Gastrocnemius medialis (tissue), 4 donors: Measurements from ENCODE around the gene DPP7. TPM values are rescaled to one million over a fixed set of nuclear protein-coding genes. Genes with fewer than 3 reads are reported as not detected.

Experiments used
- ATAC-seq, 2 donors: fragments of 150-250 bp; one replicate each; pipeline ENCODE4 v1.9.1; 2016
- DNase-seq, 2 donors: peaks; one replicate each; pipeline ENCODE4 v3.0.0-alpha.2; 2019
- H3K27ac ChIP-seq, 4 donors: fragments of 200-600 bp; sonication (generic); 1 replicate in 1 of 4; 2 replicates in 3 of 4; pipeline ENCODE4 v1.5.1; 2016 to 2018; ENCODE audit warnings: mild to moderate bottlenecking in 2 of 4, moderate library complexity in 1 of 4
- H3K27me3 ChIP-seq, 3 donors: fragments of 200-600 bp; sonication (generic) in 2 of 3; 1 replicate in 1 of 3; 2 replicates in 2 of 3; pipeline versions ENCODE4 v1.5.1 to v1.6.0; 2016 to 2019; ENCODE audit warnings: mild to moderate bottlenecking in 1 of 3, moderate library complexity in 1 of 3
- H3K36me3 ChIP-seq, 2 donors: fragments of 200-600 bp; sonication (generic) in 1 of 2; one replicate each; pipeline ENCODE4 v1.5.1; 2017 to 2018
- H3K4me1 ChIP-seq, 2 donors: fragments of 200-600 bp; sonication (generic) in 1 of 2; one replicate each; pipeline ENCODE4 v1.5.1; 2016 to 2017; ENCODE audit warnings: mild to moderate bottlenecking in 2 of 2
- H3K4me3 ChIP-seq, 4 donors: fragments of 200-600 bp; sonication (generic) in 3 of 4; 1 replicate in 1 of 4; 2 replicates in 3 of 4; pipeline ENCODE4 v1.5.1; 2016 to 2019; ENCODE audit warnings: mild to moderate bottlenecking in 2 of 4
- H3K9me3 ChIP-seq, 3 donors: fragments of 200-600 bp; sonication (generic) in 2 of 3; 1 replicate in 1 of 3; 2 replicates in 2 of 3; pipeline ENCODE4 v1.5.1; 2016 to 2019
- POLR2A ChIP-seq, 2 donors: fragments of 450-650 bp; IDR thresholded peaks; one replicate each; pipeline ENCODE4 v1.6.1; 2017; ENCODE audit warnings: antibody characterized with exemption in 2 of 2, mild to moderate bottlenecking in 2 of 2, moderate library complexity in 2 of 2
- in situ Hi-C, 4 donors: fragments of 200-750 bp; cut with MboI; loops; one replicate each; pipeline versions ENCODE4 v1.15.0 to v1.8.0; 2017; ENCODE audit warnings: low sequenced_read_pairs in 4 of 4
- intact Hi-C: fragments of 100-400 bp; cut with DNase I; formaldehyde crosslinking; loops from one replicate; pipeline ENCODE4 v1.15.1; 2023; ENCODE audit warnings: low total_unique reads
- total RNA-seq, 4 donors: library from RNA; depleted of rRNA; stranded (reverse); fragments of >200 nt; gene quantifications; one replicate each; pipeline versions ENCODE4 v1.1.0 to v1.2.3, GENCODE V29; 2016
- TF ChIP-seq, protein P1 (sequence below), 5 experiments: fragments of 450-650 bp in 3 of 5; fragments of 200-600 bp in 2 of 5; sonication (generic) in 2 of 5; IDR thresholded peaks in 4 of 5; conservative IDR thresholded peaks in 1 of 5; 1 replicate in 4 of 5; 2 replicates in 1 of 5; pipeline ENCODE4 v1.5.1; 2016 to 2019; ENCODE audit warnings: antibody characterized with exemption in 5 of 5, mild to moderate bottlenecking in 3 of 5, moderate library complexity in 3 of 5

Gene DPP7
- total RNA-seq, 4 donors from 2014 or later: 36.9 to 63.1 (median 55.9) TPM

DNA sequence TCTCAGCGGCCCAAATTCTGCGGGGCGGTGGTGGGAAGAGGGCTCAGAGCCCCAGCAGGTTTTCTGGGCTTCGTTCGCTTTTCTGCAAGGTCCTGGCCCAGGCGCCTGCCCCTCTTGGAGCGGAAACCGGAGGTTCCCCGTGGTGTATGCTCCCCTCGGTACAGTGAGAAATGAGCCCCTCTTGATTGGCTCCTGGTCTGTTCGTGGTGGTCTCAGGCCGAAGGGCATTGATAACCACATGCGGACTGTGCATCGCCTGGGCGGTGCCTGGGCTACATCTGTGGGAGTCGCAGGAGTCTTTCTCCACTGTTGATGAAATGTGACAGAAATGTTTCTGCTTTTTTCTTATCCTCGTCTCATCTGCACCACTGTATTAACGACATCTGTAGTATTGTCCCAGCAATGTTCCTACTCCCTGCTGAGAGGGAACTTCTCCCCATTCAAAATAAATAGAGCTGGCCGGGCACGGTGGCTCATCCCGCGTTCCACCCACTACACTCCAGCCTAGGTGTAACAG lies 27.1 kb downstream of the DPP7 start:
- H3K9me3 ChIP-seq: no peaks in the 10 kb centered on the region
- intact Hi-C loops (loop anchor here (2.0 to 5.0 kb wide), 3 partner anchors 27 to 605 kb away; partner anchors contain the start of genes DPP7, SEC16A and TRAF2), in situ Hi-C loops (no loop called here)
- H3K4me1 ChIP-seq: peaks cover 18 to 21% of the 10 kb centered on the region in 2 donors
- peak overlapping the region; percentile 67 to 92 (median 78) for H3K4me3 ChIP-seq
- no peak for TF ChIP-seq POLR2A (IDR thresholded peaks at IDR 0.05)
- TF ChIP-seq, protein P1, sequence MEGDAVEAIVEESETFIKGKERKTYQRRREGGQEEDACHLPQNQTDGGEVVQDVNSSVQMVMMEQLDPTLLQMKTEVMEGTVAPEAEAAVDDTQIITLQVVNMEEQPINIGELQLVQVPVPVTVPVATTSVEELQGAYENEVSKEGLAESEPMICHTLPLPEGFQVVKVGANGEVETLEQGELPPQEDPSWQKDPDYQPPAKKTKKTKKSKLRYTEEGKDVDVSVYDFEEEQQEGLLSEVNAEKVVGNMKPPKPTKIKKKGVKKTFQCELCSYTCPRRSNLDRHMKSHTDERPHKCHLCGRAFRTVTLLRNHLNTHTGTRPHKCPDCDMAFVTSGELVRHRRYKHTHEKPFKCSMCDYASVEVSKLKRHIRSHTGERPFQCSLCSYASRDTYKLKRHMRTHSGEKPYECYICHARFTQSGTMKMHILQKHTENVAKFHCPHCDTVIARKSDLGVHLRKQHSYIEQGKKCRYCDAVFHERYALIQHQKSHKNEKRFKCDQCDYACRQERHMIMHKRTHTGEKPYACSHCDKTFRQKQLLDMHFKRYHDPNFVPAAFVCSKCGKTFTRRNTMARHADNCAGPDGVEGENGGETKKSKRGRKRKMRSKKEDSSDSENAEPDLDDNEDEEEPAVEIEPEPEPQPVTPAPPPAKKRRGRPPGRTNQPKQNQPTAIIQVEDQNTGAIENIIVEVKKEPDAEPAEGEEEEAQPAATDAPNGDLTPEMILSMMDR (IDR thresholded peaks at IDR 0.05 in 4 of 5, conservative IDR thresholded peaks at IDR 0.05 in 1 of 5): no peak
- no peaks in the 10 kb centered on the region for H3K27me3 ChIP-seq
- no peak for ATAC-seq
- H3K36me3 ChIP-seq: peaks cover 0 to 12% of the 10 kb centered on the region in 2 donors
- H3K27ac ChIP-seq: peak overlapping the region; percentile 91 to 96 (median 92)
- DNase-seq: no peak

DNA sequence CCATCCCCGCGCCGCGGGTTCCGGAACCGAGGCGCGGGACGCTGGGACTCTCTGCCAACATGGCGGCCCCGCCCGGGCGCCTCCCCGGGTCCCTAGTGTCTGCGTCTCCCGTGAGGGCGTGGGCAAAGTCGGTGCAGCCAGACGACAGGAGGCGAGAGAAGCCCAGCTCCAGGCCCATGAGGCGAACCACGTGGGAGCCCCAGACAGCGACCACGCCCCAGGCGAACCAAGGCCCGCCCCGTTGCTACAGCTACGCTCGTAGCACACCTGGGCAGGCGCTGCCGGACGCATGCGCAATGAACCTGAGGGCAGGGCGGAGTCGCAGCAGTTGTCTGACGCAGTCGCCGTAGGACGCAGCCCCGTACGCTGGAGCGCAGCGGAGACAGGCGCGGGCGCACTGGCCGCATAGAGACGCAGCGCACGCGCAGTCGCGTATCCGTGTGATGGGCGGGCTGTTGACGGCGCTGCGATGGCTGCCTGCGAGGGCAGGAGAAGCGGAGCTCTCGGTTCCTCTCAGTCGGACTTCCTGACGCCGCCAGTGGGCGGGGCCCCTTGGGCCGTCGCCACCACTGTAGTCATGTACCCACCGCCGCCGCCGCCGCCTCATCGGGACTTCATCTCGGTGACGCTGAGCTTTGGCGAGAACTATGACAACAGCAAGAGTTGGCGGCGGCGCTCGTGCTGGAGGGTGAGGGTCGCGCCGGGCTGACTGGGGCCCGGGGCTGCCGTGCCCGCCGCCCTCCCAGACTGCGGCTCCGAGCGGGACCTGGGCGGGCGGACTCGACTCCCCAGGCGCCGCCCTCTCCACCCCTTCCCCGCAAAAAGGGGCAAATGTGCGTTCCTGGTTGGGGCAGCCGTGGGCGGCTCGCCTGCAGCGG lies 27.8 kb downstream of the DPP7 start, which contains the start of gene MAN1B1:
MAN1B1 (plus strand) TSS at position 455 of the 878 bp plus-strand sequence; CDS start at position 470, 15 bp downstream.
- Histone ChIP-seq H3K4me3 (peak within 1 kb of the TSS; percentile 67 to 92 (median 78)), H3K27me3 (no peaks in the 10 kb centered on the region), H3K27ac (peak within 1 kb of the TSS; percentile 91 to 96 (median 92)), H3K4me1 (peaks cover 18 to 21% of the 10 kb centered on the region in 2 donors), H3K9me3 (no peaks in the 10 kb centered on the region), H3K36me3 (peaks cover 0 to 5% of the 10 kb centered on the region in 2 donors)
- peak; percentile 82 to 83 for TF ChIP-seq POLR2A (IDR thresholded peaks at IDR 0.05)
- TF ChIP-seq, protein P1 (IDR thresholded peaks at IDR 0.05 in 4 of 5, conservative IDR thresholded peaks at IDR 0.05 in 1 of 5): peak in 1 of 5 experiments; percentile 23
- ATAC-seq (peak; percentile 93 to 94), DNase-seq (peak; percentile 99)
- intact Hi-C loops (loop anchor here (1.0 to 5.0 kb wide), 4 partner anchors 28 to 604 kb away; partner anchors contain the start of genes ANAPC2, DPP7, SEC16A and SSNA1), in situ Hi-C loops (no loop called here)

DNA sequence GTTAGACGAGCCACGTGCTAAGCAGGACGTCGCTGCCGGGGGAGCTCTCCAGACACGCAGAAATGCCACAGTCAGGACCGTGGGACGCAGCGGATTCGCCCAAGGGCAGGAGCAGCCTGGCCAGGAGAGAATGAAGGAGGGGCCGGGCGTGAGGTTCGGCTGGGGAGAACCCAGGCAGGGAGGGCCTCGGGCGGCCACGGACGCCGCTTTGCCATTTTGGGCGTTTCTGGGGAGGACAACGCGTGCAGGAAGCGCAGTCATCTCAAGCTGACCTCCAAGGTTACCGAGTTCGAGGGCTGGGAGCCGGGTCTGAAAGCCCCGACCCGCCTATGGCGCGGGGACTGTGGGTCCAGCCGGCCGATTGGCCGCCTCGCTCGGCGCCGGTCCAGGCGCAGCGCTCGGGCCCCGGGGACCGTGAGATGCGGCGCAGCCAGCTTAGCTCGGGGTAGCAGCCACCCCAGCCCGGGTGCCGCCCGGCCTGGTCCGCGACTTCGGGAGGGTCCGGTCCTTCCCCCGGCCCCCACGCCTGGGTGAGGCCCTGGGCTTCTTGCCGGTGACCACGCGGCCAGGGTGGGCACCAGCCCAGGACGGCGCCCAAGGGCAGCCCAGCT lies 28.5 kb downstream of the DPP7 start:
- Histone ChIP-seq H3K36me3 (peaks cover 0 to 5% of the 10 kb centered on the region in 2 donors), H3K4me3 (peak overlapping the region; percentile 67 to 92 (median 78)), H3K9me3 (no peaks in the 10 kb centered on the region), H3K27me3 (no peaks in the 10 kb centered on the region), H3K27ac (peak overlapping the region; percentile 91 to 96 (median 92)), H3K4me1 (peaks cover 18 to 21% of the 10 kb centered on the region in 2 donors)
- DNase-seq: peak in 1 of 2 donors; percentile 40
- in situ Hi-C loops (no loop called here), intact Hi-C loops (loop anchor here (1.0 to 5.0 kb wide), 4 partner anchors 29 to 604 kb away; partner anchors contain the start of genes ANAPC2, DPP7, SEC16A and SSNA1)
- no peak for TF ChIP-seq POLR2A (IDR thresholded peaks at IDR 0.05)
- TF ChIP-seq, protein P1 (IDR thresholded peaks at IDR 0.05 in 4 of 5, conservative IDR thresholded peaks at IDR 0.05 in 1 of 5): no peak
- peak in 1 of 2 donors; percentile 31 for ATAC-seq

DNA sequence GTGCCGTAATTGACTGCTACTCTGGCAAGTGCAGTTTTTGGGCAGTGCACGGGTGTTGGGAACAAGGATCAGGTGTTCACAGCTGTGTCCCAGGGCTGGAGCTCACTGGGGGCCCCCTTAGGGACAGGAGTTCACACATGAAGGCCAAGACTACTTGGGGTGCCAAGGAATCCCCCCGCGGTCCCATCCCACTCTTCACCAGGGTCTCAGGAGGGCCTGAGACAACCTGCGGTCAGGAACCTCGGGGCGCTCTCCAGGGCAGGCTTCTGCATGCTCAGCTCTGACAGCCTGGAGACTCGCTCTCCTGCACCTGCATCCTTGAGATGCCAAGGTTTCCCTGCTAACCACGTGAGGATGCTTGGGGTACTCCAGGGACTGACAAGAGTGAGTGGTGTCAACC lies 30.0 kb downstream of the DPP7 start:
- TF ChIP-seq, protein P1 (IDR thresholded peaks at IDR 0.05 in 4 of 5, conservative IDR thresholded peaks at IDR 0.05 in 1 of 5): no peak
- no peak for TF ChIP-seq POLR2A (IDR thresholded peaks at IDR 0.05)
- Histone ChIP-seq H3K27me3 (no peaks in the 10 kb centered on the region), H3K4me3 (no peak overlapping the region), H3K9me3 (no peaks in the 10 kb centered on the region), H3K27ac (no peak overlapping the region), H3K36me3 (peaks cover 0 to 5% of the 10 kb centered on the region in 2 donors), H3K4me1 (peaks cover 18 to 21% of the 10 kb centered on the region in 2 donors)
- intact Hi-C loops (no loop called here), in situ Hi-C loops (no loop called here)
- DNase-seq: no peak
- no peak for ATAC-seq
